Ishikawa (cell line): ENCODE measurements around the gene ECSCR.

Source experiments
- EGR1 ChIP-seq: IDR thresholded peaks from 2 replicates; pipeline ENCODE4 v1.6.1; 2012
- EP300 ChIP-seq: IDR thresholded peaks from 2 replicates; pipeline ENCODE4 v1.6.1; 2012; ENCODE audit warnings: borderline replicate concordance
- FOXM1 ChIP-seq: IDR thresholded peaks from 2 replicates; pipeline ENCODE4 v1.6.1; 2012; ENCODE audit warnings: low read depth, borderline replicate concordance
- NFIC ChIP-seq: IDR thresholded peaks from 2 replicates; pipeline ENCODE4 v1.6.1; 2012
- REST ChIP-seq: IDR thresholded peaks from 2 replicates; pipeline ENCODE4 v1.6.1; 2012; ENCODE audit warnings: low read depth, mild to moderate bottlenecking
- TAF1 ChIP-seq: IDR thresholded peaks from 2 replicates; pipeline ENCODE4 v1.6.1; 2012; ENCODE audit warnings: low read depth, mild to moderate bottlenecking
- TCF12 ChIP-seq: IDR thresholded peaks from 2 replicates; pipeline ENCODE4 v1.6.1; 2012; ENCODE audit warnings: low read depth
- TEAD4 ChIP-seq: IDR thresholded peaks from 2 replicates; pipeline ENCODE4 v1.6.1; 2012
- USF1 ChIP-seq: IDR thresholded peaks from 2 replicates; pipeline ENCODE4 v1.6.1; 2012
- ZBTB7A ChIP-seq: IDR thresholded peaks from 2 replicates; pipeline ENCODE4 v1.6.1; 2012; ENCODE audit warnings: low read depth
- TF ChIP-seq, protein P1 (sequence below): IDR thresholded peaks from 2 replicates; pipeline ENCODE4 v1.6.1; 2012

- TF ChIP-seq ZBTB7A (no peak), REST (no peak), EGR1 (no peak), TAF1 (no peak), NFIC (no peak), TCF12 (no peak), EP300 (no peak), FOXM1 (no peak), USF1 (no peak), TEAD4 (no peak)
- TF ChIP-seq, protein P1, sequence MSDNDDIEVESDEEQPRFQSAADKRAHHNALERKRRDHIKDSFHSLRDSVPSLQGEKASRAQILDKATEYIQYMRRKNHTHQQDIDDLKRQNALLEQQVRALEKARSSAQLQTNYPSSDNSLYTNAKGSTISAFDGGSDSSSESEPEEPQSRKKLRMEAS = no peak
Observed at GRCh38 chr5:139454568-139455290, 7.8 kb downstream of the ECSCR start.
